ENCODE measurements around the gene ECPAS.
"Not testable (repeated sequence)": the region's sequence is repeated elsewhere in the genome, so short reads cannot be mapped to it uniquely, and the experiment has no call there.

ECPAS gene

GRCh38 chr9:111501005-111501562 lies 16.9 kb upstream of the ECPAS start:
- H3K27ac ChIP-seq = no peak overlapping the region
- TF ChIP-seq CTCF (IDR thresholded peaks at IDR 0.05) = no peak
- no peak for TF ChIP-seq ZFX (IDR thresholded peaks at IDR 0.05; ENCODE audit: borderline replicate concordance)

DNA sequence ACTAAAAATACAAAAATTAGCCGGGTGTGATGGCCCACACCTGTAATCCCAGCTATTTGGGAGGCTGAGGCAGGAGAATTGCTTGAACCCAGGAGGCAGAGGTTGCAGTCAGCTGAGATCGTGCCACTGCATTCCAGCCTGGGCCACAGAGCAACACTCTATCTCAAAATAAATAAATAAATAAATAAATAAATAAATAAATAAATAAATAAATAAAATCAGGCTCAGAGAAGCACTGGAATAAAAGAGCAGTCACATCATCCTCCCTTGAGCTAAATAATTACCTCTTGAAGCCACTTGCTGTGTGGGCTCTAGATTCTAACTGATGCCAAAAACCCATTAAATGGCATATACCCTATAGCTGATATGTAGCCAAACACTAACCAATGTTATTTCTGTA lies 13.0 kb upstream of the ECPAS start:
- H3K27ac ChIP-seq = not testable (repeated sequence)

GRCh38 chr9:111484572-111484894 lies 350 bp upstream of the ECPAS start:
- TF ChIP-seq CTCF (IDR thresholded peaks at IDR 0.05) = no peak
- TF ChIP-seq ZFX (IDR thresholded peaks at IDR 0.05; ENCODE audit: borderline replicate concordance) = no peak
- peak overlapping the region; percentile 99 for H3K27ac ChIP-seq

DNA sequence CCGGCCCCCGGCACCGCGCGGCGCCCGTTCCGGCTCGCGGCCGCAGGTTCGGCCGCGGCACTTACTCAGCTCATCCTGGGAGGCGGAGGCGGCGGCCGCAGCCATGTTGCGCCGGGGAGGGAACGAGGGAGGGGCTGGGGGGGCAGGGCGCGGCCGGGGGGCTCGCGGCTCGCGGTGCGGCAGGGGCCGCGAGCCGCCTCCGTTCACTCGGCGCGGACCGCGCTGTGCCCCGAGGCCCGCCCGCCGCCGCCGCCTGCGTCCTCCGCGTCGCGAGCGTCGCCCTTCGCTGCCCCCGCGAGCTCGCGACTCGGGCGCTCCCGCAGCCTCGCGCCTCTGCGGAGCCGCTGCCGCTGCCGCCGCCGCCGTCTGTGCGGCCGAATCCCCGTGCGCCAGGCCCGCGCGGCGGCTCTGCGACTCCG lies 735 bp downstream of the ECPAS start:
- TF ChIP-seq CTCF (IDR thresholded peaks at IDR 0.05) (no peak), ZFX (IDR thresholded peaks at IDR 0.05; ENCODE audit: borderline replicate concordance) (no peak)
- peak overlapping the region; percentile 99 for H3K27ac ChIP-seq

DNA sequence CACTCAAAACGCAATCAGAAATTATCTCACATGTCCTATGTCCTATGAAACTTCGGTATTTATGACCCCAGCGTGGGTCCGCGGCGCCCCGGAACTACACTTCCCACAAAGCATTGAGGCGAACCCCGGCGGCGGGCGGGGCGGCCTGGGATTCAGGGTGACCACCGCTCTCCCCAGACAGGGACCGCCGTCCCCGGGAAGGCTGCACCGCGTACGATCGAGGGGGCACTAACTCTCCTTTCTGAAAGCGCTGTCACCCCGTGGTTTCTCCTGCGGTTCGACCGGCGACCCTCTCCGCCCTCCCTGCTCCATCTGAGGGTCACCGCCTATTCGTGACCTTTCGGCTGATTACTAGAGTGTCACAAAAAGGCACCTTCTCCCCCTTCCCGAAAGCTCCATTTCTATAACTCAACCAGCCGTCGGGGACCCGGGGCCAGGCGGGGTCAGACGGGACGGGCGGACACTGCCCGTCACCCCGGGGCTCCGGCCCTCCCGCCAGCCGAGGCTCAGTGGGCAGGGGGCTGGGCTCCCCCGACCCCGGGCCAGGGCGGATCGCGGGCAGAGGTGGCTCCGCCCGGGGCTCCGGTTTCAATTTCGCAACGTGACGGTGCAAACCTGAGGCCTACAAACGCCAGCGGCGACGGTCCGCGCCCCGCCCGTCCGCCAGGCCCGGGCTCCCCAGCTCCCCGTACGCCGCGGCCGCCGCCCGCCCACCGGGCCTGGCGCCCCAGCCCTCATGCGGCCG lies 1.3 kb downstream of the ECPAS start:
- H3K27ac ChIP-seq = peak overlapping the region; percentile 99
- TF ChIP-seq ZFX (IDR thresholded peaks at IDR 0.05; ENCODE audit: borderline replicate concordance) (no peak), CTCF (IDR thresholded peaks at IDR 0.05) (no peak)

DNA sequence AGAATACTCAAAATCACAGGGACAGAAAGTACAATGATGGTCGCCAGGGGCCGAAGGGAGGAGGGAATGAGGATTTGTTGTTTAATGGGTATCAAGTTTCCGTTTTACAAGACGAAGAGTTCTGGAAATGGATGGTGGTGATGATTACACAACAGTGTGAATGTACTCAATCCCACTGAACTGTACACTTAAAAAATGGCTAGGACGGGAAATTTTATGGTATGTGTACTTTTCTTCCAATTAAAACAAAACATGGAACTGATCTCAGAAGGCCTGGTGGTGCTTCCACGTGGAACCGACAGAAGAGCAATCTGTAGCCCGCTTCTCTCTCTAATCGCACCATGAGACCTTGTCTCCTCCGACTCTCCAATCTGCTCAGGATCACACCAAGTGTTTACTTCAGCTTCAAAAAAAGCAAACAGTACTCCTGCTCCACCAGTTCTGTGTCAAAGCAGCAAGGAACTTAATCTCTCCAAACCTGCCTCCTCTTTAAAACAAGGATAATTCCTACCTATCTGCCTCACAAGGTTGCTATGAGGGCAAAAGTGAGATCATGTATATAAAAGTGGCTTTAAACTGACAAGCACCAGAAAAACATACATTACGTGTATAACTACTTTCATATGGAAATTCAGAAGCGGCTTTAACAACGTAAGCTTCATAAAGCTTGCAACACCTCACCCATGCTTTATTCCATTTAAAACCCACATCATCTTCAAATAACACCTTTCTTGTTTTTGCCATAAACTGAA lies 2.1 kb downstream of the ECPAS start:
- H3K27ac ChIP-seq = peak overlapping the region; percentile 99

GRCh38 chr9:111477677-111478076 lies 6.5 kb downstream of the ECPAS start:
- TF ChIP-seq ZFX (IDR thresholded peaks at IDR 0.05; ENCODE audit: borderline replicate concordance) (no peak), CTCF (IDR thresholded peaks at IDR 0.05) (no peak)
- no peak overlapping the region for H3K27ac ChIP-seq

More for the DNA sequence above, 2.1 kb downstream of the ECPAS start:
- TF ChIP-seq CTCF (IDR thresholded peaks at IDR 0.05) (no peak), ZFX (IDR thresholded peaks at IDR 0.05; ENCODE audit: borderline replicate concordance) (no peak)

Data from 22Rv1 (cell line).